GM18867 (cell line): ENCODE measurements around the gene GNE.
"Not testable (repeated sequence)": the region's sequence is repeated elsewhere in the genome, so short reads cannot be mapped to it uniquely, and the experiment has no call there.

ENCODE experiments used
- ATAC-seq: cut with Tn5 transposase; IDR thresholded peaks from one replicate; pipeline ENCODE4 v1.9.1; 2021; ENCODE audit warnings: mild to moderate bottlenecking, moderate library complexity; ENCODE audit not compliant: unreplicated experiment

GNE gene

GRCh38 chr9:36258208-36258995 is at the start of gene GNE:
Gene GNE, minus strand, starts transcription at chr9:36258448. Its CDS starts 9,093 bp downstream, at chr9:36249355.
- ATAC-seq, result peak; percentile 83

GRCh38 chr9:36306471-36307306 is 48.4 kb upstream of the GNE start:
- ATAC-seq, result no peak

GRCh38 chr9:36304366-36304765 is 46.1 kb upstream of the GNE start:
- not testable (repeated sequence) for ATAC-seq

GRCh38 chr9:36301227-36301626 is 43.0 kb upstream of the GNE start:
- ATAC-seq, result no peak

- no peak for ATAC-seq
These were observed 40.3 kb upstream of the GNE start for GRCh38 chr9:36298566-36298965.

GRCh38 chr9:36297798-36298197 is 39.5 kb upstream of the GNE start:
- no peak for ATAC-seq

GRCh38 chr9:36294996-36295395 is 36.7 kb upstream of the GNE start:
- ATAC-seq, result not testable (repeated sequence)

GRCh38 chr9:36293918-36294317 is 35.7 kb upstream of the GNE start:
- ATAC-seq, result no peak

GRCh38 chr9:36293171-36293570 is 34.9 kb upstream of the GNE start:
- no peak for ATAC-seq

- no peak for ATAC-seq
These were observed 34.4 kb upstream of the GNE start for GRCh38 chr9:36292641-36293040.

GRCh38 chr9:36290996-36291395 is 32.7 kb upstream of the GNE start:
- ATAC-seq, result no peak

GRCh38 chr9:36289836-36290435 is 31.7 kb upstream of the GNE start:
- ATAC-seq, result no peak

GRCh38 chr9:36288070-36288469 is 29.8 kb upstream of the GNE start:
- no peak for ATAC-seq

- ATAC-seq, result no peak
These were observed 28.1 kb upstream of the GNE start for GRCh38 chr9:36286388-36286787.

GRCh38 chr9:36284226-36284625 is 26.0 kb upstream of the GNE start:
- ATAC-seq, result no peak

- ATAC-seq, result no peak
These were observed 24.0 kb upstream of the GNE start for GRCh38 chr9:36282275-36282674.

- no peak for ATAC-seq
These were observed 22.7 kb upstream of the GNE start for GRCh38 chr9:36280989-36281388.

GRCh38 chr9:36278243-36278642 is 20.0 kb upstream of the GNE start:
- ATAC-seq, result no peak

GRCh38 chr9:36276781-36277181 is 18.5 kb upstream of the GNE start:
- no peak for ATAC-seq

- no peak for ATAC-seq
These were observed 18.0 kb upstream of the GNE start for GRCh38 chr9:36276254-36276653.

GRCh38 chr9:36275060-36275459 is 16.8 kb upstream of the GNE start:
- ATAC-seq, result no peak

GRCh38 chr9:36273354-36273753 is 15.1 kb upstream of the GNE start:
- ATAC-seq, result not testable (repeated sequence)
